H1 (cell line): Measurements from ENCODE around the gene ARHGEF25. TPM values are rescaled to one million over a fixed set of nuclear protein-coding genes. Genes with fewer than 3 reads are reported as not detected.

Experiments used
- CTCF ChIA-PET: fragments of 300-600 bp; sonication (Branson Sonifier 250); formaldehyde crosslinking; loops from one replicate; lab custom pipeline; 2021; ENCODE audit not compliant: partially characterized antibody; lab: Charles Lee
- POLR2A ChIA-PET: fragments of 300-600 bp; sonication (Branson Sonifier 250); formaldehyde crosslinking; loops from one replicate; lab custom pipeline; 2021; ENCODE audit warnings: inconsistent platforms; ENCODE audit not compliant: partially characterized antibody; lab: Charles Lee
- DNase-seq, 2 experiments: peaks; one replicate each; pipeline versions ENCODE4 v3.0.0 to v3.0.0-alpha.2; 2010 to 2022; ENCODE audit warnings: low spot score in 2 of 2, low read depth in 1 of 2, mixed read lengths in 1 of 2
- FAIRE-seq: peaks from 2 replicates; lab custom pipeline; 2011; peaks lifted over from hg19 to GRCh38; lab: Jason Lieb, UNC
- H2AFZ ChIP-seq: 2 replicates; pipeline ENCODE4 v1.8.1; 2012; ENCODE audit warnings: low read length, inconsistent platforms
- H2AK5ac ChIP-seq: 2 replicates; pipeline ENCODE4 v1.6.1; 2013; ENCODE audit warnings: low read depth, low read length
- H2BK120ac ChIP-seq: replicated peaks from 2 replicates; pipeline ENCODE3; 2013; ENCODE audit warnings: low read depth, low read length, inconsistent platforms
- H2BK12ac ChIP-seq: 2 replicates; pipeline ENCODE4 v1.6.1; 2013; ENCODE audit warnings: low read depth, low read length
- H2BK15ac ChIP-seq: 2 replicates; pipeline ENCODE4 v1.6.1; 2013; ENCODE audit warnings: low read length
- H2BK20ac ChIP-seq: 2 replicates; pipeline ENCODE4 v1.6.1; 2013; ENCODE audit warnings: low read length
- H2BK5ac ChIP-seq: 2 replicates; pipeline ENCODE4 v1.6.1; 2013; ENCODE audit warnings: low read depth, low read length
- H3K14ac ChIP-seq: 2 replicates; pipeline ENCODE4 v1.6.1; 2013; ENCODE audit warnings: inconsistent platforms; ENCODE audit not compliant: insufficient read length
- H3K18ac ChIP-seq: 2 replicates; pipeline ENCODE4 v1.6.1; 2013; ENCODE audit warnings: low read length; ENCODE audit errors: extremely low read depth
- H3K23ac ChIP-seq: 2 replicates; pipeline ENCODE4 v1.6.1; 2013; ENCODE audit warnings: inconsistent platforms; ENCODE audit not compliant: insufficient read length
- H3K23me2 ChIP-seq: 2 replicates; pipeline ENCODE4 v1.6.1; 2013; ENCODE audit warnings: low read depth, low read length
- H3K27ac ChIP-seq: 2 replicates; pipeline ENCODE4 v1.6.1; 2011; ENCODE audit warnings: low read depth, low read length, inconsistent platforms
- H3K27me3 ChIP-seq, 4 experiments: replicated peaks in 1 of 4; 1 replicate in 1 of 4; 2 replicates in 3 of 4; pipeline versions ENCODE4 v1.6.1 to v1.8.1; 2011 to 2013; ENCODE audit warnings: low read length in 3 of 4, mild to moderate bottlenecking in 3 of 4, inconsistent platforms in 2 of 4, mixed read lengths in 2 of 4, moderate library complexity in 1 of 4; ENCODE audit not compliant: control insufficient read depth in 3 of 4, insufficient read depth in 3 of 4; ENCODE audit errors: extremely low read depth in 1 of 4
- H3K36me3 ChIP-seq, 4 experiments: 2 replicates each; pipeline versions ENCODE4 v1.6.1 to v1.8.1; 2011 to 2013; ENCODE audit warnings: mild to moderate bottlenecking in 4 of 4, low read length in 3 of 4, moderate library complexity in 2 of 4, control low read depth in 1 of 4, inconsistent platforms in 1 of 4; ENCODE audit not compliant: insufficient read depth in 4 of 4, control insufficient read depth in 2 of 4
- H3K4ac ChIP-seq: replicated peaks from 2 replicates; pipeline ENCODE3; 2013; ENCODE audit warnings: low read length, low read depth, mixed read lengths, inconsistent platforms; ENCODE audit not compliant: insufficient read length
- H3K4me1 ChIP-seq, 4 experiments: replicated peaks in 1 of 4; 1 replicate in 1 of 4; 2 replicates in 3 of 4; pipeline versions ENCODE4 v1.6.1 to v1.8.1; 2011 to 2013; ENCODE audit warnings: low read length in 3 of 4, inconsistent platforms in 2 of 4, mixed read lengths in 1 of 4; ENCODE audit not compliant: insufficient read depth in 4 of 4, control insufficient read depth in 3 of 4
- H3K4me2 ChIP-seq, 2 experiments: 2 replicates each; pipeline versions ENCODE4 v1.6.1 to v1.8.1; 2011 to 2013; ENCODE audit warnings: low read depth in 2 of 2, low read length in 2 of 2, control low read depth in 1 of 2, inconsistent platforms in 1 of 2, mild to moderate bottlenecking in 1 of 2; ENCODE audit not compliant: insufficient read depth in 1 of 2
- H3K4me3 ChIP-seq, 4 experiments: fragments of 200-600, 300-600 bp in 1 of 4; sonication (generic), shearing (Covaris generic), sonication (Bioruptor Twin) in 1 of 4; 2 replicates each; pipeline versions ENCODE4 v1.5.1 to v1.8.1; 2011 to 2016; ENCODE audit warnings: low read length in 4 of 4, low read depth in 3 of 4, control low read depth in 2 of 4, inconsistent platforms in 2 of 4, mild to moderate bottlenecking in 2 of 4, mixed read lengths in 1 of 4, moderate library complexity in 1 of 4; ENCODE audit not compliant: insufficient read depth in 2 of 4; ENCODE audit errors: extremely low read depth in 1 of 4
- H3K56ac ChIP-seq: replicated peaks from 2 replicates; pipeline ENCODE3; 2013; ENCODE audit warnings: low read depth, mild to moderate bottlenecking, mixed read lengths, low read length, inconsistent platforms; ENCODE audit not compliant: insufficient read length
- H3K79me1 ChIP-seq: 2 replicates; pipeline ENCODE4 v1.6.1; 2013; ENCODE audit warnings: low read depth, low read length, control low read depth
- H3K79me2 ChIP-seq, 2 experiments: 2 replicates each; pipeline versions ENCODE4 v1.6.1 to v1.8.1; 2012 to 2013; ENCODE audit warnings: low read length in 2 of 2, mild to moderate bottlenecking in 2 of 2, inconsistent platforms in 1 of 2; ENCODE audit not compliant: insufficient read depth in 2 of 2, control insufficient read depth in 1 of 2
- H3K9ac ChIP-seq, 4 experiments: replicated peaks in 1 of 4; 1 replicate in 1 of 4; 2 replicates in 3 of 4; pipeline versions ENCODE4 v1.6.1 to v1.8.1; 2011 to 2013; ENCODE audit warnings: low read depth in 3 of 4, low read length in 3 of 4, control low read depth in 2 of 4, mild to moderate bottlenecking in 2 of 4, moderate library complexity in 2 of 4, inconsistent platforms in 1 of 4; ENCODE audit errors: extremely low read depth in 1 of 4
- H3K9me3 ChIP-seq, 2 experiments: 2 replicates each; pipeline versions ENCODE4 v1.6.1 to v1.8.1; 2012 to 2013; ENCODE audit warnings: mild to moderate bottlenecking in 2 of 2, moderate library complexity in 2 of 2, control low read depth in 1 of 2, inconsistent platforms in 1 of 2, low read depth in 1 of 2, low read length in 1 of 2, mixed read lengths in 1 of 2; ENCODE audit not compliant: insufficient read depth in 2 of 2
- H4K20me1 ChIP-seq, 2 experiments: replicated peaks in 1 of 2; 2 replicates each; pipeline versions ENCODE3 to v1.8.1; 2011 to 2013; ENCODE audit warnings: inconsistent platforms in 2 of 2, low read length in 2 of 2, mild to moderate bottlenecking in 1 of 2; ENCODE audit not compliant: insufficient read depth in 2 of 2, control insufficient read depth in 1 of 2
- H4K5ac ChIP-seq: 2 replicates; pipeline ENCODE4 v1.6.1; 2013; ENCODE audit warnings: low read length, low read depth, mixed read lengths, inconsistent platforms; ENCODE audit not compliant: insufficient read length
- H4K8ac ChIP-seq: 2 replicates; pipeline ENCODE4 v1.8.0; 2013; ENCODE audit warnings: mild to moderate bottlenecking, moderate library complexity, low read length, inconsistent platforms; ENCODE audit not compliant: insufficient read depth; ENCODE audit errors: extremely low read depth
- H4K91ac ChIP-seq: replicated peaks from 2 replicates; pipeline ENCODE3; 2013; ENCODE audit warnings: low read length, mixed read lengths, inconsistent platforms; ENCODE audit not compliant: insufficient read length
- EGR1 ChIP-seq: IDR thresholded peaks from 2 replicates; pipeline ENCODE4 v1.6.1; 2011; ENCODE audit warnings: low read depth, low read length, borderline replicate concordance
- FOSL1 ChIP-seq: IDR thresholded peaks from 2 replicates; pipeline ENCODE4 v1.6.1; 2011; ENCODE audit warnings: mild to moderate bottlenecking, low read depth, low read length, moderate library complexity; ENCODE audit not compliant: insufficient read depth
- SIN3A ChIP-seq, 2 experiments: IDR thresholded peaks in 1 of 2; conservative IDR thresholded peaks in 1 of 2; 2 replicates each; pipeline ENCODE4 v1.6.1; 2011 to 2012; ENCODE audit warnings: low read length in 2 of 2, improper control_type of control experiment in 1 of 2, low read depth in 1 of 2, mild to moderate bottlenecking in 1 of 2
- SP4 ChIP-seq: IDR thresholded peaks from 2 replicates; pipeline ENCODE4 v1.6.1; 2012; ENCODE audit warnings: low read length, inconsistent platforms
- WGBS, 2 experiments: shearing (Covaris generic) in 1 of 2; methylation state at CpG; one replicate each; pipeline versions ENCODE4 v1.1.6 to v1.1.7; 2013 to 2015; ENCODE audit warnings: low lambda C conversion rate in 2 of 2, mixed read lengths in 2 of 2, inconsistent platforms in 1 of 2, low coverage in 1 of 2, missing lambda C conversion rate in 1 of 2; ENCODE audit not compliant: insufficient replicate concordance in 2 of 2, insufficient coverage in 1 of 2, insufficient read length in 1 of 2; ENCODE audit errors: extremely low coverage in 1 of 2, missing lambda C conversion rate in 1 of 2; 5-methylcytosine and 5-hydroxymethylcytosine counted together
- polyA plus RNA-seq, 7 experiments: library from polyadenylated mRNA; depleted of rRNA in 3 of 7; stranded (reverse) in 5 of 7; unstranded in 2 of 7; fragments of >200 nt in 5 of 7; fragments of 200-250 nt in 2 of 7; gene quantifications; 1 replicate in 5 of 7; 2 replicates in 1 of 7; 4 replicates in 1 of 7; pipeline versions ENCODE4 v1.2.1 to v1.2.3, GENCODE V29; 2011 to 2013; ENCODE audit warnings: missing spikeins in 2 of 7, mixed read lengths in 2 of 7
- total RNA-seq: library from RNA; stranded (reverse); fragmentation: NEBNext Ultra II Directional; extraction: Animal tissue kit (Norgen Biotek cat#: 25700); gene quantifications from 2 replicates; pipeline ENCODE4 v1.2.1, GENCODE V29; 2021

ARHGEF25 gene
- total and polyA plus RNA-seq, 2 of the 8 experiments (the other 6 are each of a cell fraction or from before 2014, with no cell fraction given), result 5.9 to 8.8 TPM

GRCh38 chr12:57609781-57610553 is 1.3 kb upstream of the ARHGEF25 start:
- no peak for FAIRE-seq
- Histone ChIP-seq H3K36me3 (peaks cover 0 to 5% (median 3%) of the 10 kb centered on the region in 4 experiments; a peak in 3 of 8 replicates), H3K23ac (no peak overlapping the region), H3K27ac (no peak overlapping the region), H3K23me2 (peaks cover 24% of the 10 kb centered on the region), H3K9me3 (no peaks in the 10 kb centered on the region), H4K91ac (no peak overlapping the region), H2BK5ac (no peak overlapping the region), H3K9ac (no peak overlapping the region), H3K4me2 (peak overlapping the region; percentile 88 to 97), H2AK5ac (no peak overlapping the region), H3K27me3 (peaks cover 4 to 49% (median 36%) of the 10 kb centered on the region in 4 experiments), H3K79me2 (peaks cover 0 to 10% of the 10 kb centered on the region in 2 experiments; a peak in 1 of 4 replicates), H2BK120ac (no peak overlapping the region), H3K18ac (peak overlapping the region; percentile 66; the same call in 1 of the 2 replicates), H2BK15ac (no peak overlapping the region), H4K20me1 (no peaks in the 10 kb centered on the region), H3K4me3 (peak overlapping the region; percentile 50 to 73 (median 56)), H3K4ac (no peak overlapping the region), H3K4me1 (peaks cover 8 to 17% (median 13%) of the 10 kb centered on the region in 4 experiments), H2AFZ (no peak overlapping the region), H3K14ac (no peak overlapping the region), H3K56ac (peak overlapping the region; percentile 6), H4K5ac (no peak overlapping the region), H2BK12ac (0 out of 2 replicates have a peak overlapping the region, but pooled peaks have one; percentile 27), H3K79me1 (no peaks in the 10 kb centered on the region; the same call in 1 of the 2 replicates), H2BK20ac (no peak overlapping the region), H4K8ac (no peak overlapping the region; the same call in 1 of the 2 replicates)
- peak in 1 of 2 experiments; percentile 57 for DNase-seq
- 3% methylated on average over 27 of the region's 34 CpGs; no CpG with 5 or more reads in 1 of the 2 experiments for WGBS, 2 experiments
- TF ChIP-seq SIN3A (conservative IDR thresholded peaks at IDR 0.05 in 1 of 2, IDR thresholded peaks at IDR 0.05 in 1 of 2; ENCODE audit: low read depth in 1 of 2, low read length in 2 of 2) (peak; percentile 29 to 32; a peak in 1 of 4 replicates), SP4 (no peak), FOSL1 (0 out of 2 replicates have a peak, but pooled peaks have one; percentile 31), EGR1 (peak; percentile 18; the same call in 1 of the 2 replicates)
- CTCF ChIA-PET, result interaction anchor here (1.0 to 12.5 kb wide), 12 partner anchors 10 to 383 kb away, joined by 3 to 124 read pairs (median 6); partner anchors contain the start of genes B4GALNT1 and PIP4K2C
- POLR2A ChIA-PET, result interaction anchor here (0.9 to 7.7 kb wide), 19 partner anchors 10 to 148 kb away, joined by 3 to 60 read pairs (median 6); partner anchors contain the start of genes AGAP2, PIP4K2C and TSPAN31
